Stimulated activated CD4-positive, alpha-beta T cell treated with anti-CD3 and anti-CD28 coated beads, Interleukin-12 subunit alpha, Interleukin-12 subunit beta, amount 100 ng/mL, for 48 hours (primary cell): ENCODE results near the gene ARHGEF19.

Source experiments
- DNase-seq, 3 donors: peaks; one replicate each; pipeline ENCODE4 v3.0.0-alpha.2; 2020; ENCODE audit warnings: low read depth in 2 of 3, low spot score in 1 of 3

The ARHGEF19 gene

DNA sequence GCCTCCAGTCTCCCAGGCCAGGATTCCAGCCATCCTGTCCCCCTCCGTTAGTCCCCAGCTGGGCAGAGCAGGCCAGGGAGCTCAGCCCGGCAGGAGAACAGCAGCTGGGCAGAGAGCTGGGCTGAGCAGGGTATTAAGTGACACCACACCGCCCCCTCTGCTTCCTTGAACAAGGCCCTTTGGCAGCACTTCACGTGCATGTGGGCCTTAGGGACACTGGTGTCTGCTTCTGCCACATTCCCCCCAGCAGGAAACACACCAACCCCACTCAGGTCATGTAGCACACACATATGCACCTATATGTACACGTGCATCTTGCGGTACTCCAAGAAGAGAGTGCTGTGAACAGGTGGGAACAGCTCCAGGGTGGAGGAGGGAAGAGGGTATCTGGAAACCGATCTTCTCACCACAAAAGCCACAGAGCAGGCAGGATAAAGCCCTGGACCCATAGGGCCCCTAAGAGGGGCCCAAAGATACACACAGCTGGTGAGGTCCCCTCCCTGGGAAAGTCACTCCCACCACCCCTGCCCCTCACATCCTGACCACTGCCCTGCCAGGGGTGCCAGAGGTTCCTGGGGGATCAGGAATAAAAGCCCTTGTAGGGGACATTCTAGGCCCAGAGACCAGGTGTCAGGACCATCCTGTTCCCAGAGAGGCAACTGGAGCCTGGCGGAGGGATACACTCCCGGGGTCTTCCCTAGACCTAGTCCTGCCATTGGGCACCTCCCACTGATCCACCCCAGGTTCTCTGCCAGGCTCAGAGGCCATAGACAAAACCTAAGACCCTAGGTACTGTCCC, 61.1 kb downstream of the ARHGEF19 start:
- DNase-seq, result no peak

- DNase-seq, result no peak
Observed at GRCh38 chr1:16150508-16150907, 61.9 kb downstream of the ARHGEF19 start.

DNA sequence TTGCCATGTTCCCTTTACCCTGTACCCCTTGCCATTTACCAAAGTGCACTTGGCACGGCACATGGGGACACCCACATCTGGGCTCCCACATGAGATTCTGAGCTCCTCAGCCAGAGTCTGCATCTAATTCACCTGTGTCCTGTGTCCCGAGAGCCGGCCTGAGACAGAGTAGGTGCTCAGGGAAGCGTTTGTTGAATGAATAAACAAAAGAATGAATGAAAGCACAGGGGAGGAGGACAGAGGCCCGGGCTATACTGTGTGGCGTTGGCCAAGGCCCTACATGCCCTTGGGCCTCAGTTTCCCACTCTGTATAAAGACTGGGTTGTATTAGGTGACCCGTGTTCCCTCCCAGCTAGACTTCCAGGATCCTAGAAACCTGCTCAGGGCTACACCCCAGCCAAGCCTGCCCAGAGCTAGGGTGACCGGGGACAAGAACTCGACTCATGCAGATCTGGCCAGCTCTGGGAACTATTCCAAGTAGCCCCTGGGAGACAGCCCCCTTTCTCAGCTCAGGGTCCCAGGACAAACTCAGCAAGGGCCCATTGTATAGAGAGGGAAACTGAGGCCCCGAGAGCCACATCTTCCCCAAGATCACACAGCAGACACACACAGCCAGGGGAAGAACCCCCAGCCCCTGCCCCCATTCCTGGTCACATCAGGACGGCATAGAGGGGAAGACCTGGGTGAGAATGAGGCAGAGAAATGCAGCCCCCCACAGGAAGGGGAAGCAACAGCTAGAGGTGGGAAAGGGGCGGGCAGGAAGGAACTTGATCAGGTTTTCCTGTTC, 62.6 kb downstream of the ARHGEF19 start:
- no peak for DNase-seq

GRCh38 chr1:16149146-16149545, 63.3 kb downstream of the ARHGEF19 start:
- DNase-seq, result no peak

GRCh38 chr1:16148329-16149092, 63.9 kb downstream of the ARHGEF19 start:
- DNase-seq, result no peak
